Measurements from ENCODE around the gene DNAAF3. TPM values are rescaled to one million over a fixed set of nuclear protein-coding genes. Genes with fewer than 3 reads are reported as not detected.
A peak's percentile ranks its signal among the peaks of the same experiment; 100 is the strongest.
"Not testable (repeated sequence)": the region's sequence is repeated elsewhere in the genome, so short reads cannot be mapped to it uniquely, and the experiment has no call there.

The DNAAF3 gene
- total RNA-seq, 1 experiment from 2014 or later, result 52.8 TPM

- BruUV-seq (replicated peaks); ATAC-seq; DNase-seq (ENCODE audit: low read depth, low spot score); CTCF ChIA-PET; H3K9me2 ChIP-seq (ENCODE audit: insufficient read depth); H3K9ac ChIP-seq (ENCODE audit: low read length); H2AFZ ChIP-seq (ENCODE audit: low read depth, low read length, poor library complexity, severe bottlenecking); H3K4me3 ChIP-seq (replicated peaks in 1 of 2; ENCODE audit: low read depth in 1 of 2, low read length in 2 of 2); H3K27ac ChIP-seq (ENCODE audit: low read depth, low read length); H3K27me3 ChIP-seq (ENCODE audit: insufficient read depth, low read length); H3K36me3 ChIP-seq (ENCODE audit: control insufficient read depth in 1 of 2, insufficient read depth in 2 of 2, low read length in 2 of 2); H3K9me3 ChIP-seq (ENCODE audit: control insufficient read depth in 1 of 2, insufficient read depth in 1 of 2, low read depth in 1 of 2, low read length in 2 of 2); H3K79me2 ChIP-seq (ENCODE audit: insufficient read depth, low read length); H4K20me1 ChIP-seq (ENCODE audit: insufficient read depth); intact Hi-C loops (cut with micrococcal nuclease): not testable (repeated sequence)
- ChIA-PET RAD21 (ENCODE audit: low non-redundant PET in 1 of 2, low total read pairs in 2 of 2, uncharacterized antibody in 2 of 2, unreplicated experiment in 2 of 2) (interaction anchor here in 1 of 2 experiments (0.6 kb wide), 1 partner anchor 497 kb away, joined by 3 read pairs; no protein-coding TSS in a partner anchor), POLR2A (interaction anchor here (0.6 to 1.0 kb wide), 2 partner anchors 26 to 482 kb away, joined by 3 to 4 read pairs; partner anchors contain the start of gene U2AF2)
- Histone ChIP-seq H3K4me1 (ENCODE audit: control insufficient read depth in 1 of 2, insufficient read depth in 2 of 2, low read length in 2 of 2) (peaks cover 12 to 41% of the 10 kb centered on the region in 2 experiments; a peak in 3 of 4 replicates), H3K4me2 (ENCODE audit: low read length) (peak overlapping the region; percentile 99)
These were observed 5.9 kb upstream of the DNAAF3 start for GRCh38 chr19:55172318-55172717.

- ATAC-seq, result no peak
- Histone ChIP-seq H3K4me1 (ENCODE audit: control insufficient read depth in 1 of 2, insufficient read depth in 2 of 2, low read length in 2 of 2) (peaks cover 12 to 45% of the 10 kb centered on the region in 2 experiments; a peak in 3 of 4 replicates), H2AFZ (ENCODE audit: low read depth, low read length, poor library complexity, severe bottlenecking) (no peak overlapping the region), H3K27me3 (ENCODE audit: insufficient read depth, low read length) (no peaks in the 10 kb centered on the region), H3K9me3 (ENCODE audit: control insufficient read depth in 1 of 2, insufficient read depth in 1 of 2, low read depth in 1 of 2, low read length in 2 of 2) (peaks cover 0 to 5% of the 10 kb centered on the region in 2 experiments; a peak in 1 of 4 replicates), H3K9ac (ENCODE audit: low read length) (no peak overlapping the region), H3K27ac (ENCODE audit: low read depth, low read length) (no peak overlapping the region), H3K4me2 (ENCODE audit: low read length) (no peak overlapping the region), H4K20me1 (ENCODE audit: insufficient read depth) (no peaks in the 10 kb centered on the region), H3K79me2 (ENCODE audit: insufficient read depth, low read length) (no peaks in the 10 kb centered on the region), H3K4me3 (replicated peaks in 1 of 2; ENCODE audit: low read depth in 1 of 2, low read length in 2 of 2) (no peak overlapping the region), H3K36me3 (ENCODE audit: control insufficient read depth in 1 of 2, insufficient read depth in 2 of 2, low read length in 2 of 2) (no peaks in the 10 kb centered on the region), H3K9me2 (ENCODE audit: insufficient read depth) (no peaks in the 10 kb centered on the region)
- intact Hi-C loops (cut with micrococcal nuclease), result no loop called here
- ChIA-PET CTCF (no interaction called here), POLR2A (no interaction called here), RAD21 (ENCODE audit: low non-redundant PET in 1 of 2, low total read pairs in 2 of 2, uncharacterized antibody in 2 of 2, unreplicated experiment in 2 of 2) (interaction anchor here in 1 of 2 experiments (1.0 kb wide), 1 partner anchor 15 kb away, joined by 4 read pairs; no protein-coding TSS in a partner anchor)
- no peak for DNase-seq (ENCODE audit: low read depth, low spot score)
- BruUV-seq (replicated peaks), result no TSS peak
- TF ChIP-seq ZNF274 (IDR thresholded peaks at IDR 0.05; ENCODE audit: low read depth, low read length), result no peak
- TF ChIP-seq POLR2AphosphoS5 (IDR thresholded peaks at IDR 0.05; ENCODE audit: low read depth, low read length), result no peak
- TF ChIP-seq ZBTB33 (IDR thresholded peaks at IDR 0.05; ENCODE audit: extremely low read depth, insufficient replicate concordance, low read length), result no peak
- TF ChIP-seq SIN3A (IDR thresholded peaks at IDR 0.05; ENCODE audit: low read depth), result no peak
- TF ChIP-seq YY1 (IDR thresholded peaks at IDR 0.05; ENCODE audit: extremely low read depth, insufficient replicate concordance, low read depth, low read length), result no peak
- no peak for TF ChIP-seq TCF7L2 (IDR thresholded peaks at IDR 0.05; ENCODE audit: borderline replicate concordance, extremely low read depth, insufficient read depth, insufficient read length)
- no peak for TF ChIP-seq ELF1 (IDR thresholded peaks at IDR 0.05; ENCODE audit: borderline replicate concordance, low read depth)
- TF ChIP-seq REST (IDR thresholded peaks at IDR 0.05; ENCODE audit: low read depth), result no peak
- no peak for TF ChIP-seq CTCF (IDR thresholded peaks at IDR 0.05 in 2 of 3, conservative IDR thresholded peaks at IDR 0.05 in 1 of 3; ENCODE audit: borderline replicate concordance in 1 of 3, insufficient read depth in 1 of 3, low read depth in 2 of 3, low read length in 2 of 3)
- no peak for TF ChIP-seq ATF3 (IDR thresholded peaks at IDR 0.05)
These were observed 5.0 kb upstream of the DNAAF3 start for GRCh38 chr19:55171440-55171839.

All from HCT116 (cell line).